ENCODE measurements around the gene RNF130.

- TF ChIP-seq CTCF (conservative IDR thresholded peaks at IDR 0.05 in 1 of 2, IDR thresholded peaks at IDR 0.05 in 1 of 2; ENCODE audit: extremely low read depth in 1 of 2, insufficient read depth in 1 of 2, low read depth in 1 of 2, low read length in 2 of 2) (no peak), EZH2 (IDR thresholded peaks at IDR 0.05; ENCODE audit: borderline replicate concordance, low read length) (no peak)
Observed at GRCh38 chr5:179978792-179979191, 92.8 kb downstream of the RNF130 start.

Measured in mammary epithelial cell (primary cell).